Measurements from ENCODE around the gene ANO6.

- TF ChIP-seq POLR2A (IDR thresholded peaks at IDR 0.05; ENCODE audit: low read depth, low read length) (no peak), TAF1 (IDR thresholded peaks at IDR 0.05; ENCODE audit: low read depth, low read length) (no peak)
Observed at GRCh38 chr12:45231515-45232145, 15.7 kb downstream of the ANO6 start.

Data from GM12891 (cell line).